Heart right ventricle (tissue), 16 donors: ENCODE measurements around the gene FOXN4. TPM values are rescaled to one million over a fixed set of nuclear protein-coding genes. Genes with fewer than 3 reads are reported as not detected.
A peak's percentile ranks its signal among the peaks of the same experiment; 100 is the strongest.

Source experiments
- ATAC-seq, 8 donors: fragments of 200-7000 bp; cut with Tn5 transposase; one replicate each; pipeline ENCODE4 v1.9.1; 2020; ENCODE audit warnings: mild to moderate bottlenecking in 8 of 8, moderate library complexity in 8 of 8, moderate number of reproducible peaks in 1 of 8
- DNase-seq, 2 donors: peaks; one replicate each; pipeline ENCODE4 v3.0.0-alpha.2; 2020
- H3K27ac ChIP-seq, 10 donors: fragments of 200-600 bp; sonication (generic) in 2 of 10; one replicate each; pipeline versions ENCODE4 v1.5.0 to v1.8.0; 2020 to 2022; ENCODE audit warnings: mild to moderate bottlenecking in 3 of 10
- H3K27me3 ChIP-seq, 7 donors: fragments of 200-600 bp; one replicate each; pipeline ENCODE4 v1.8.0; 2021 to 2022; ENCODE audit warnings: mild to moderate bottlenecking in 2 of 7
- H3K36me3 ChIP-seq, 9 donors: fragments of 200-600 bp; sonication (generic) in 1 of 9; one replicate each; pipeline versions ENCODE4 v1.5.0 to v1.8.0; 2020 to 2022; ENCODE audit warnings: mild to moderate bottlenecking in 2 of 9
- H3K4me1 ChIP-seq, 9 donors: fragments of 200-600 bp; sonication (generic) in 1 of 9; one replicate each; pipeline versions ENCODE4 v1.5.0 to v1.8.0; 2020 to 2022; ENCODE audit warnings: mild to moderate bottlenecking in 4 of 9
- H3K4me3 ChIP-seq, 10 donors: fragments of 200-600 bp; sonication (generic) in 2 of 10; one replicate each; pipeline versions ENCODE4 v1.5.0 to v1.8.0; 2020 to 2022; ENCODE audit warnings: mild to moderate bottlenecking in 7 of 10, moderate library complexity in 2 of 10
- H3K9me3 ChIP-seq, 11 donors: fragments of 200-600 bp in 10 of 11; sonication (generic) in 2 of 11; one replicate each; pipeline versions ENCODE4 v1.5.0 to v1.8.0; 2013 to 2022; ENCODE audit warnings: mild to moderate bottlenecking in 2 of 11, control low read depth in 1 of 11, moderate library complexity in 1 of 11
- WGBS, 2 donors: extraction: QIAGEN DNeasy Blood & Tissue Kit; methylation state at CpG; one replicate each; pipeline ENCODE4 v1.1.7; 2013; ENCODE audit warnings: inconsistent platforms in 1 of 2; 5-methylcytosine and 5-hydroxymethylcytosine counted together
- intact Hi-C, 10 donors: fragments of 100-400 bp; cut with DNase I; formaldehyde crosslinking; loops; one replicate each; pipeline versions ENCODE4 v1.11.1 to v1.14.2; 2022
- long read RNA-seq, 3 donors: library from polyadenylated mRNA; unstranded; transcript quantifications; one replicate each; pipeline ENCODE4 v2.0.0, GENCODE V29; 2020 to 2021
- polyA plus RNA-seq, 2 donors: library from polyadenylated mRNA; stranded (reverse); fragments of 200-250 nt; gene quantifications; one replicate each; pipeline ENCODE4 v1.2.3, GENCODE V29; 2013
- total RNA-seq, 10 donors: library from RNA; stranded (reverse); fragmentation: NEBNext Ultra II Directional in 3 of 10; extraction: Animal tissue kit (Norgen Biotek cat#: 25700) in 3 of 10; gene quantifications; one replicate each; pipeline versions ENCODE4 v1.2.1 to v1.2.4, GENCODE V29; 2021 to 2023
- TF ChIP-seq, protein P1 (sequence below), 9 donors: fragments of 200-600 bp; sonication (generic) in 2 of 9; IDR thresholded peaks; one replicate each; pipeline versions ENCODE4 v1.5.0 to v1.8.0; 2021 to 2022; ENCODE audit warnings: antibody characterized with exemption in 9 of 9, mild to moderate bottlenecking in 5 of 9, moderate library complexity in 1 of 9
- donor health status: Arrhythmogenic right ventricular cardiomyopathy.
- donor health status: ischemic (EF 13 %, LVEDD 7.1; RV severe dilation, severe dysfunction).
- donor health status: healthy with polysubstance abuse.
- donor health status: DM: no; HTN: yes; CAD: no.
- donor health status: DM: no; HTN: no; CAD: no.
- donor health status: ischemic (EF 25% LVEDD 6.9; RV normal size, moderate dysfunction).
- donor health status: ischemic (EF 25% LVEDD 5.7; RV mildly dilated, moderate dysfunction).
- donor health status: healthy.
- donor health status: DM: yes; HTN: yes; CAD: no.
- donor health status: Ischemic cardiomyopathy.
- donor health status: ischemic (EF 35%, LVEDD 5.7; RV mildly dilated, moderate dysfunction).
- donor health status: nonischemic (EF 11% LVEDD 7.7; RV severe dilation, severe dysfunction).
- donor health status: DM: yes; HTN: yes; CAD: no.
- donor health status: PGD.
- donor health status: ischemic (EF 29% LVEDD 5.4; RV normal size, mild dysfunction).
- donor health status: nonischemic (EF 23%, LVEDD 6.1; RV moderate dilation, normal function).

The FOXN4 gene, protein sequence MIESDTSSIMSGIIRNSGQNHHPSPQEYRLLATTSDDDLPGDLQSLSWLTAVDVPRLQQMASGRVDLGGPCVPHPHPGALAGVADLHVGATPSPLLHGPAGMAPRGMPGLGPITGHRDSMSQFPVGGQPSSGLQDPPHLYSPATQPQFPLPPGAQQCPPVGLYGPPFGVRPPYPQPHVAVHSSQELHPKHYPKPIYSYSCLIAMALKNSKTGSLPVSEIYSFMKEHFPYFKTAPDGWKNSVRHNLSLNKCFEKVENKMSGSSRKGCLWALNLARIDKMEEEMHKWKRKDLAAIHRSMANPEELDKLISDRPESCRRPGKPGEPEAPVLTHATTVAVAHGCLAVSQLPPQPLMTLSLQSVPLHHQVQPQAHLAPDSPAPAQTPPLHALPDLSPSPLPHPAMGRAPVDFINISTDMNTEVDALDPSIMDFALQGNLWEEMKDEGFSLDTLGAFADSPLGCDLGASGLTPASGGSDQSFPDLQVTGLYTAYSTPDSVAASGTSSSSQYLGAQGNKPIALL
- total RNA-seq = under 1 TPM in 2 of 10 donors, not detected in 8; 0.07 to 0.19 TPM
- polyA plus RNA-seq = not detected
- long read RNA-seq, donor 1 = 0 reads
- long read RNA-seq, donor 2 = 0 reads
- long read RNA-seq, donor 3 = 0 reads

DNA sequence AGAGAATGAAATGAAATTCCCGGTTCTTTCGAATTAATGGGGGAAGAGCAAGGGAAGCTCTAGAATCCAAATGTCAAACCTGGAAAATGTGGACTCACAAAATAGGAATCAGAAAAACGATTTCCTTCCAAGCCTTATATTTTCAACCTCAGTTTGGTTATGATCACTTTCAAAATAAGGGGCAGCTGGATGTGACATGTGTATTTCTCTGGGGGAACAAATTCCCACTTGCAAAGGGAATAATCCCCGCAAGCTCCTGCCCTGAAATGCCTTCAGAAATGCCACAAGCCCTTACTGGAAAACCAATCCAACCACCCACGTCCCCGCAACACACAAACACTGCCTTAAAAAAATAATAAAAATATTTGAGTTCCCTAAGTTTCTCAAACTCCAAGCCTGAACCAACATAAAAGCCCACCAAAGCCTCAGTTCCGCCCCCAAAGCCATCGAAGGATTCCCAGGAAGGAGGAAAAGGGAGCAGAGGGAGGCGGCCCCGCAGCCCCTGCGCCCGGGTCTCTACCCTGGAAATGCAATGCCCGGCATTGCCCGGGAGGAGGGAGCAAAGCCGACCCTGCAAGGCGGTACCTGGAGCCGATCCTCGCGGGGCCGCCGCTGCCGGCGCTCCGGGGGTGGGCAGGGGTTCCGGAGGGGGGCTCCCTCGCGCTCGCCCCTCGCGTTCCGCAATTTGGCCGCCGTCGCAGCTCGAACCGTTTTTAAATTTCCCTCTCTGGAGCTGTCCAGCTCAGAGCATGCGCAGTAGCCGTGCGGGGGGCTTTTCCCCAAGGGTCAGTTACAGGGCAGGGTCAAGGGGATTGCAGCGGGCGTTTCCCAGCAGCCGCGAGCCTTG lies at the start of gene FOXN4:
Gene FOXN4 (minus strand): TSS at position 751 of the 847 bp plus-strand sequence. CDS start 963 bp downstream, outside the sequence.
- Histone ChIP-seq H3K36me3 (no peaks in the 10 kb centered on the region), H3K27me3 (peaks cover 0 to 93% (median 76%) of the 10 kb centered on the region in 7 donors), H3K4me1 (peaks cover 3 to 18% (median 15%) of the 10 kb centered on the region in 9 donors), H3K27ac (no peak within 1 kb of the TSS), H3K9me3 (no peaks in the 10 kb centered on the region), H3K4me3 (peak within 1 kb of the TSS; percentile 21 to 47 (median 43))
- DNase-seq (no peak), ATAC-seq (no peak)
- TF ChIP-seq, protein P1, sequence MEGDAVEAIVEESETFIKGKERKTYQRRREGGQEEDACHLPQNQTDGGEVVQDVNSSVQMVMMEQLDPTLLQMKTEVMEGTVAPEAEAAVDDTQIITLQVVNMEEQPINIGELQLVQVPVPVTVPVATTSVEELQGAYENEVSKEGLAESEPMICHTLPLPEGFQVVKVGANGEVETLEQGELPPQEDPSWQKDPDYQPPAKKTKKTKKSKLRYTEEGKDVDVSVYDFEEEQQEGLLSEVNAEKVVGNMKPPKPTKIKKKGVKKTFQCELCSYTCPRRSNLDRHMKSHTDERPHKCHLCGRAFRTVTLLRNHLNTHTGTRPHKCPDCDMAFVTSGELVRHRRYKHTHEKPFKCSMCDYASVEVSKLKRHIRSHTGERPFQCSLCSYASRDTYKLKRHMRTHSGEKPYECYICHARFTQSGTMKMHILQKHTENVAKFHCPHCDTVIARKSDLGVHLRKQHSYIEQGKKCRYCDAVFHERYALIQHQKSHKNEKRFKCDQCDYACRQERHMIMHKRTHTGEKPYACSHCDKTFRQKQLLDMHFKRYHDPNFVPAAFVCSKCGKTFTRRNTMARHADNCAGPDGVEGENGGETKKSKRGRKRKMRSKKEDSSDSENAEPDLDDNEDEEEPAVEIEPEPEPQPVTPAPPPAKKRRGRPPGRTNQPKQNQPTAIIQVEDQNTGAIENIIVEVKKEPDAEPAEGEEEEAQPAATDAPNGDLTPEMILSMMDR (IDR thresholded peaks at IDR 0.05) = no peak
- 8 to 9% methylated on average over 40 to 43 of the region's 43 CpGs for WGBS, 2 donors
- intact Hi-C loops = no loop called here

DNA sequence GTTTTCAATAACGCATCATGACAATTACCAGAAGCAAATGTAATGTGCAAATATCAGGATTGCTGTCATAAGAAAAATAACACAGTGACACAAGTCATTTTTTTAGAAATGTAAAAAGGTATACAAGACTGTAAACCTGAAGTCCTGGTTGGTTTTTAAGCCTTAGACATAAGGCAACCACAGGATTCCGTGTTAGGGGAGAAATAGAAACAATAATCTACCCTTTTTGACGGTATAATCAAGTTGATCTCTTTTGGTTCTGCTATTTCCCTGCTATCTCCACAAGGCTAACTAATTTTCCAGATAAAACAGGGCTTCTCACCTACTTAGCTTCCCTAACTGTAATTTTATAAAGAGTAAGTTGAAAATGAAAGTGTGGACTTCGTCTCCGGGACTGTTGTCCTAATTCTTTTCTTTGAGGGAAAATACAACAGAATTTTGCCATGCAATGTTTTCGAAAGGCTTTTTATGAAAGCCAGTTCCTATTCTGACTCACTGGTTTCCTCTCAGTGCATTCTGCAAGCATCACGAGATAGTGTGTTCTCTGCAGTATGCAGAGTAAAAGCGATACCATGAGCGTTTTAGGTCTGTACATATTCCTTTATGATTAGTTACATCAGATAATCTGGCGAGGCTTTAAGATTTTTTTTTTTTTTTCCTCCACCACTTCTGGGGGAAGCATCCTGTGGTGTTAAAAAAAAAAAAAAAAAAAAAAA lies 49.2 kb upstream of the FOXN4 start:
- Histone ChIP-seq H3K4me1 (peaks cover 0 to 10% (median 0%) of the 10 kb centered on the region in 9 donors), H3K9me3 (no peaks in the 10 kb centered on the region), H3K27me3 (peaks cover 0 to 14% (median 0%) of the 10 kb centered on the region in 7 donors), H3K27ac (peak overlapping the region in 1 of 10 donors; percentile 17), H3K4me3 (peak overlapping the region in 3 of 10 donors; percentile 13 to 24 (median 22)), H3K36me3 (no peaks in the 10 kb centered on the region)
- 44 to 45% methylated on average over 10 of the region's 10 CpGs for WGBS, 2 donors
- ATAC-seq = peak in 2 of 8 donors; percentile 43 to 63
- intact Hi-C loops = no loop called here
- no peak for DNase-seq
- TF ChIP-seq, protein P1 (IDR thresholded peaks at IDR 0.05) = no peak

DNA sequence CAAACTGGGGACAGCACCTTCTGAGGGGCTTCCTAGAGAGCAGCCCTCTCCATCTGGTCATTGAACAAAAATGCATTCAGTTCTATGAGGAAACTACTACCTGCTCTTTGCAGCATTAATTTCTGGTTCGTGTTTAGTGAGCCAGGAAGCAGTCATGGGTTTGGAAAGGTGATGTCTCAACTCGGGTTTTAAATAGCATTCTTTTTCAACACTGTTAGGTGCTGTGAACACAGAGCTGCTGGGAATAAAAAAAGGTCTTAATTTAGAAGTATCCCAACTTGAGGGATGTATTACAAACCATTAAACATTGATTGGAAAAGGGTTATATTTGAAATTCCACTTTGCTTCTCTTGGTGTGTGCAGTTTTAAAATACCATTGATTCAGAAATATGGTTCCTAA lies 47.9 kb upstream of the FOXN4 start:
- Histone ChIP-seq H3K4me3 (no peak overlapping the region), H3K9me3 (no peaks in the 10 kb centered on the region), H3K4me1 (peaks cover 0 to 10% (median 0%) of the 10 kb centered on the region in 9 donors), H3K36me3 (no peaks in the 10 kb centered on the region), H3K27me3 (peaks cover 0 to 20% (median 0%) of the 10 kb centered on the region in 7 donors), H3K27ac (no peak overlapping the region)
- DNase-seq = no peak
- WGBS, 2 donors = 27 to 32% methylated on average over 2 of the region's 2 CpGs
- TF ChIP-seq, protein P1 (IDR thresholded peaks at IDR 0.05) = no peak
- intact Hi-C loops = no loop called here
- ATAC-seq = peak in 2 of 8 donors; percentile 43 to 70
